ENCODE measurements around the gene FNIP1.
"Not testable (repeated sequence)": the region's sequence is repeated elsewhere in the genome, so short reads cannot be mapped to it uniquely, and the experiment has no call there.

The FNIP1 gene

GRCh38 chr5:131749723-131750470 lies 46.9 kb downstream of the FNIP1 start:
- no peak for DNase-seq (ENCODE audit: low read depth)

- DNase-seq (ENCODE audit: low read depth), result no peak
These were observed 47.7 kb downstream of the FNIP1 start for GRCh38 chr5:131749138-131749537.

- DNase-seq (ENCODE audit: low read depth), result peak; percentile 54
These were observed 49.4 kb downstream of the FNIP1 start for GRCh38 chr5:131747180-131748105.

- DNase-seq (ENCODE audit: low read depth), result no peak
These were observed 50.4 kb downstream of the FNIP1 start for GRCh38 chr5:131746423-131746822.

GRCh38 chr5:131745703-131746102 lies 51.1 kb downstream of the FNIP1 start:
- DNase-seq (ENCODE audit: low read depth), result no peak

- no peak for DNase-seq (ENCODE audit: low read depth)
These were observed 51.7 kb downstream of the FNIP1 start for GRCh38 chr5:131745155-131745554.

GRCh38 chr5:131740477-131740876 lies 56.3 kb downstream of the FNIP1 start:
- no peak for DNase-seq (ENCODE audit: low read depth)

GRCh38 chr5:131735393-131735792 lies 61.4 kb downstream of the FNIP1 start:
- no peak for DNase-seq (ENCODE audit: low read depth)

GRCh38 chr5:131734939-131735338 lies 61.9 kb downstream of the FNIP1 start:
- not testable (repeated sequence) for DNase-seq (ENCODE audit: low read depth)

- DNase-seq (ENCODE audit: low read depth), result not testable (repeated sequence)
These were observed 67.5 kb downstream of the FNIP1 start for GRCh38 chr5:131729292-131729691.

- not testable (repeated sequence) for DNase-seq (ENCODE audit: low read depth)
These were observed 72.7 kb downstream of the FNIP1 start for GRCh38 chr5:131724089-131724488.

- DNase-seq (ENCODE audit: low read depth), result no peak
These were observed 76.1 kb downstream of the FNIP1 start for GRCh38 chr5:131720714-131721113.

- no peak for DNase-seq (ENCODE audit: low read depth)
These were observed 77.3 kb downstream of the FNIP1 start for GRCh38 chr5:131719564-131719963.

- DNase-seq (ENCODE audit: low read depth), result no peak
These were observed 78.3 kb downstream of the FNIP1 start for GRCh38 chr5:131718487-131719014.

- DNase-seq (ENCODE audit: low read depth), result not testable (repeated sequence)
These were observed 79.7 kb downstream of the FNIP1 start for GRCh38 chr5:131717164-131717563.

GRCh38 chr5:131716650-131717049 lies 80.2 kb downstream of the FNIP1 start:
- DNase-seq (ENCODE audit: low read depth), result no peak

- DNase-seq (ENCODE audit: low read depth), result no peak
These were observed 86.4 kb downstream of the FNIP1 start for GRCh38 chr5:131710391-131710790.

GRCh38 chr5:131709043-131709442 lies 87.8 kb downstream of the FNIP1 start:
- DNase-seq (ENCODE audit: low read depth), result no peak

- DNase-seq (ENCODE audit: low read depth), result no peak
These were observed 90.5 kb downstream of the FNIP1 start for GRCh38 chr5:131706281-131706680.

- DNase-seq (ENCODE audit: low read depth), result no peak
These were observed 101.9 kb downstream of the FNIP1 start for GRCh38 chr5:131694926-131695325.

- no peak for DNase-seq (ENCODE audit: low read depth)
These were observed 102.9 kb downstream of the FNIP1 start for GRCh38 chr5:131693894-131694293.

GRCh38 chr5:131685516-131686171 lies 111.2 kb downstream of the FNIP1 start:
- no peak for DNase-seq (ENCODE audit: low read depth)
